Epithelial cell of esophagus (primary cell): Measurements from ENCODE around the gene MYO7B.
A peak's percentile ranks its signal among the peaks of the same experiment; 100 is the strongest.

Experiments used
- DNase-seq: peaks from one replicate; pipeline ENCODE4 v3.0.0; 2010; ENCODE audit warnings: low read depth
- H3K4me3 ChIP-seq: 2 replicates; pipeline ENCODE4 v1.5.1; 2011; ENCODE audit warnings: mild to moderate bottlenecking, low read length, control low read depth
- TF ChIP-seq, protein P1 (sequence below): IDR thresholded peaks from 2 replicates; pipeline ENCODE4 v1.5.1; 2011; ENCODE audit warnings: low read depth, mild to moderate bottlenecking, low read length, control low read depth, inconsistent platforms; ENCODE audit not compliant: insufficient read depth; ENCODE audit errors: missing control alignments

The MYO7B gene

DNA sequence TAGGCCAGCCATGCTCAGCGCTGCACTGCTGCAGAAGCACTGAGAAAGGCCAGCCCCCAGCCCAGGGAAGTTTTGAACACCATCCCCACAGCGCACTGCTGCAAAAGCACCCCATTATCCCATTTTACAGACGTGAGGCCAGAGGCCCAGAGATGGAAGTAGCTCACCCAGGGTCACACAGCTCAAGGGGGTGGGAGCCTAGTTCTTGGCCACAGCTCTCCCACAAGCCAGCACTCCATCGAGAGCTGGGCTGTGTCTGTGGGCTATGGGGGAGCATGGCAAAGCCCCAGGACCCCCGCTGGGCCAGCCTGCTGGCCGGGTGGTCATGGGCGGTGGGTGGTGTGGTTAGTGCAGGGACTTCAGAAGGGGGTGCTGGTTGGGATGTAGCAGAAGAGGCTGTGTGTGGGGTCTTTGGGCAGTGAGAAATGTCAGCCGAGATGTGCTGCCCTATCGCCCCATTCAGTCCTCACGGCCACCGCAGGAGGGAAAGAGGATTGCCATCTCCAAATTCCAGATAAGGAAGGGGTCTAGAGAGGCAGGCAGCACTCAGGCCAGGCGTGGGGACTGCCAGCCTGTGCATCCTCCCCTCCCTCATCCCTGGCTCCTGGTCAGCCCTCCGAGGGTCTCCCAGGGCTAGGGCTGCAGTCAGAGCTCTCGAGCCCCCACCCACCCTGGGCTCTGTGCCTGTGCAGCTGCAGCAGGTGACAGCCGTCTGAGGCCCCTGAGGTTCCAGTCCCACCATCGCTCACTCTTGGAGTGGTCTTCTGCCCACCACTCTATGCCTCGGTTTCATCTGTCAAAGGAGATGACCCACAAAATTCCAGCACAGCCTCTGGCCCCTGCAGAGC, 93.5 kb downstream of the MYO7B start:
- TF ChIP-seq, protein P1, sequence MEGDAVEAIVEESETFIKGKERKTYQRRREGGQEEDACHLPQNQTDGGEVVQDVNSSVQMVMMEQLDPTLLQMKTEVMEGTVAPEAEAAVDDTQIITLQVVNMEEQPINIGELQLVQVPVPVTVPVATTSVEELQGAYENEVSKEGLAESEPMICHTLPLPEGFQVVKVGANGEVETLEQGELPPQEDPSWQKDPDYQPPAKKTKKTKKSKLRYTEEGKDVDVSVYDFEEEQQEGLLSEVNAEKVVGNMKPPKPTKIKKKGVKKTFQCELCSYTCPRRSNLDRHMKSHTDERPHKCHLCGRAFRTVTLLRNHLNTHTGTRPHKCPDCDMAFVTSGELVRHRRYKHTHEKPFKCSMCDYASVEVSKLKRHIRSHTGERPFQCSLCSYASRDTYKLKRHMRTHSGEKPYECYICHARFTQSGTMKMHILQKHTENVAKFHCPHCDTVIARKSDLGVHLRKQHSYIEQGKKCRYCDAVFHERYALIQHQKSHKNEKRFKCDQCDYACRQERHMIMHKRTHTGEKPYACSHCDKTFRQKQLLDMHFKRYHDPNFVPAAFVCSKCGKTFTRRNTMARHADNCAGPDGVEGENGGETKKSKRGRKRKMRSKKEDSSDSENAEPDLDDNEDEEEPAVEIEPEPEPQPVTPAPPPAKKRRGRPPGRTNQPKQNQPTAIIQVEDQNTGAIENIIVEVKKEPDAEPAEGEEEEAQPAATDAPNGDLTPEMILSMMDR = no peak
- no peak overlapping the region for H3K4me3 ChIP-seq

DNA sequence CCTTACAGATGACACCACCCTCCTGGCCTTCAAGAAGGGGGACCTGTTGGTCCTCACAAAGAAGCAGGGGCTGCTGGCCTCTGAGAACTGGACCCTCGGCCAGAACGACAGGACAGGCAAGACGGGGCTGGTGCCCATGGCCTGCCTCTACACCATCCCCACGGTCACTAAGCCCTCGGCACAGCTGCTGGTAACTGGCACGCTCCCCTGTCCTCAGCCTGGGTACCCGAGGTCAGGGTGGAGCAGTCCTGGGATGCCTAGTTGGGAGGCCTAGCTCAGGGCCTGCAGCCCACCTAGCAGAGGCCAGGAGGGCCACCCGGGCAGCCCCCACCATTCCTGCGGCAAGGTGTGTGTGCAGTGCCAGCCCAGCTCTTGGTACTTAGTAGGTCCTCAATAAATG, 94.2 kb downstream of the MYO7B start:
- H3K4me3 ChIP-seq = no peak overlapping the region
- DNase-seq = no peak
- TF ChIP-seq, protein P1 = no peak

More for the DNA sequence above, 93.5 kb downstream of the MYO7B start:
- DNase-seq = no peak

DNA sequence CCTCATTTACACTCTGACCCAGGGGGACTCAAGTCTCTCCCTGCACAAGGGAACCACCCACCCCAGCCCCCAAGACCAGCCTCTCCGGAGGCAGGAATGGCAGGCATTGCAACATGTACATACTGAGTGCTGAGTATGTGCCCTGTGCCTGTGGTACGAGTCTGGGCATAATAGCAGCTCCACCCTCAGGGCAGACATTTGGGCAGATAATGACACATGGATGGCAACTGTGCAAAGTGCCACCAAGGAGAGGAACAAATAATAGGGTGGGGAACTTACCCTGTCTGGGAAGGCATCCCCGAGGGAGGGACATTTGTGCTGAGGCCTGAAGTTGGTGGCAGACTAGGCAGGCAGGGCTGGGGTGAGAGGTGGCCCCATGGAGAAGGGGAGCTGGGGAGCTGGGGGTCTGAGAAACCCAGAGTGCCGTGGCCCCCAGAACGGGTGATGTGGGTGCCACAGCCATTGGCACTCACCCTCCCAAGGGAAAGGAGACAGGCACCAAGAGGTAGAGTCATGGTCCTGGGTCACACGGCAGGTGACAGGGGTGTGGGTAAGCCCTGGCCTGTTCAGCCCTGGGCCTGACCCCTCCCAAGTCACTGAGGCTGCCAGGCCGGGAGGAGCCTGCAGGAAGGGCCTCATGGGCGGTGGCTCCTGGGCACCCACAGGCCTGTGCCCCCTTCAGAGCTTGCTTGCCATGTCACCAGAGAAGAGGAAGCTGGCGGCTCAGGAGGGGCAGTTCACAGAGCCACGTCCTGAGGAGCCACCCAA, 94.8 kb downstream of the MYO7B start:
- DNase-seq = peak; percentile 45
- TF ChIP-seq, protein P1 = no peak
- no peak overlapping the region for H3K4me3 ChIP-seq

DNA sequence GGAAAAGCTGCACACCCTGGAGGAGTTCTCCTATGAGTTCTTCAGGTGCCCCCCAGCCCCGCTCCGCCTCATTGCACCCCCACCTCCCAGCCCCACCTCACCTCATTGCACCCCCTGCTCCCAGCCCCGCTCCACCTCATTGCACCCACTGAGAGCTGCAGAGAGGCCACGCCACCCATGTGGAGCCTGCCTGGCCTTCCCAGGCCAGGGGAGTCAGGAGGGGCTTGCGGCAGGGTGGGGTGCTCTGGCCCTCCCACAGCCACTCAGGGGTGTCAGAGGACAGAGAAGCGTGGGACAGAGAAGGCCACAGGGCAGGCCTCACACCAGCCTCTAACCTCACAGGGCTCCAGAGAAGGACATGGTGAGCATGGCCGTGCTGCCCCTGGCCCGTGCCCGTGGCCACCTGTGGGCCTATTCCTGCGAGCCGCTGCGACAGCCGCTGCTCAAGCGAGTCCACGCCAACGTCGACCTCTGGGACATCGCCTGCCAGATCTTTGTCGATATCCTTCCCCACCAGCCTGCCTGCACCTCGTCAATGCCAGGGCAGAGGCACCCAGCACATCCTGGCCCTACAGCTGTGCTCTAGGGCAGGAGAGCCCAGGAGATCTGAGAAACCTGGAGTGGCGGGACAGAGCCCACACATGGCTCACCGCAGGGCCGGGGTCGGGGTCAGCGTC, 95.5 kb downstream of the MYO7B start:
- TF ChIP-seq, protein P1 = no peak
- no peak overlapping the region for H3K4me3 ChIP-seq
- no peak for DNase-seq

DNA sequence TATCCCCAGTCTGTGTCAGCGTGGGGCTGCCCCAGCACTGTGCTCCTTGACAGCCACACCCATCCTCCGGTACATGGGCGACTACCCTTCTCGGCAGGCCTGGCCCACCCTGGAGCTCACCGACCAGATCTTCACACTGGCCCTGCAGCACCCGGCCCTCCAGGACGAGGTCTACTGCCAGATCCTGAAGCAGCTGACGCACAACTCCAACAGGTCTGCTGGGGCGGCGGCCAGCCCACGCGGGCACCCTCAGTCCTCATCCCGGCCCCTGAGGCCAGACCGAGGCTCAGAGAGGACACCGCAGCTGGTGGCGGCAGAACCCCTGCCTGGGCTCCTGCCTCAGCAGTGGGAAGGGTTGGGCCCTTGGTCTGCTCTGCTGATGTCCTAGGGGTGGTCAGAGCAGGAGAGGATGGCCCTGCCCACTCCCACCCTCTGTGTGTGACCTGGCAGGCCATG, 96.1 kb downstream of the MYO7B start:
- DNase-seq = no peak
- H3K4me3 ChIP-seq = no peak overlapping the region
- TF ChIP-seq, protein P1 = no peak

DNA sequence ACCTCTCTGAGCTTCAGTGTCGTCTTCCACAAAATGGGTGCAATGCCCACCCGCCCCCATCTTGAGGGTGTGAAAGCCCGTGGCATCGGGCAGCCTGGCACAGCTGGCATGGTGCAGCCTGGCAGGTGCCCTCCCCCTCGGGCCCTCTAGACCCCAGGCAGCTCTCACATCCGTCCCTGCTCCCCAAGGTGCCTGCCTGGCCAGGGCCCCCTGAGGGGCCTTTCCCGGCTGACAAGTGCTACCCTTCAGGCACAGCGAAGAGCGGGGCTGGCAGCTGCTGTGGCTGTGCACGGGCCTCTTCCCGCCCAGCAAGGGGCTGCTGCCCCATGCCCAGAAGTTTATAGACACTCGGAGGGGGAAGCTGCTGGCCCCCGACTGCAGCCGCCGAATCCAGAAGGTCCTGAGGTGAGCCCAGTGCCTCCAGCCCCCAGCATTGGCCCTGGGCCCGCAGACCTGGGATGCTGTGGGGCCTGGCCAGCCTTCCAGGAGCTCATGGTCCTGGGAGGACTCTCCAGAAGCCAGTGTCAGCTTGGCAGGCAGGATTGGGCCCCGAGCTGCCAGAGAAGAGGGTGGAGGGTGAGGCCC, 96.6 kb downstream of the MYO7B start:
- TF ChIP-seq, protein P1 = no peak
- DNase-seq = no peak
- H3K4me3 ChIP-seq = no peak overlapping the region
